Endothelial cell of umbilical vein (primary cell): ENCODE data around the gene ZBTB7A.

Experiments used
- CTCF ChIP-seq, 2 donors: IDR thresholded peaks; 1 replicate in 1 of 2; 2 replicates in 1 of 2; pipeline ENCODE4 v1.5.1; 2011; ENCODE audit warnings: low read length in 2 of 2, mild to moderate bottlenecking in 2 of 2, moderate library complexity in 2 of 2, control low read depth in 1 of 2, inconsistent platforms in 1 of 2, low read depth in 1 of 2; ENCODE audit not compliant: insufficient read depth in 1 of 2; ENCODE audit errors: extremely low read depth in 1 of 2
- EZH2 ChIP-seq: IDR thresholded peaks from 2 replicates; pipeline ENCODE4 v1.6.1; 2012; ENCODE audit warnings: borderline replicate concordance, low read depth, mild to moderate bottlenecking, moderate library complexity, low read length, inconsistent platforms; ENCODE audit not compliant: severe bottlenecking
- JUN ChIP-seq: IDR thresholded peaks from 2 replicates; pipeline ENCODE4 v1.6.1; 2011; ENCODE audit warnings: borderline replicate concordance, low read depth; ENCODE audit not compliant: insufficient read length, insufficient read depth
- MAX ChIP-seq: IDR thresholded peaks from 2 replicates; pipeline ENCODE4 v1.6.1; 2011; ENCODE audit not compliant: insufficient read depth, insufficient read length
- MYC ChIP-seq: IDR thresholded peaks from one replicate; pipeline ENCODE4 v1.6.1; 2011; ENCODE audit warnings: mild to moderate bottlenecking, low read depth, low read length
- POLR2A ChIP-seq: IDR thresholded peaks from 2 replicates; pipeline ENCODE4 v1.6.1; 2012; ENCODE audit warnings: low read depth, mild to moderate bottlenecking, control low read depth, low read length
- POLR2AphosphoS5 ChIP-seq: IDR thresholded peaks from 2 replicates; pipeline ENCODE4 v1.6.1; 2012; ENCODE audit warnings: low read depth, mild to moderate bottlenecking, control low read depth, low read length, moderate library complexity; ENCODE audit not compliant: insufficient read depth

- no peak for TF ChIP-seq CTCF (IDR thresholded peaks at IDR 0.05; ENCODE audit: extremely low read depth in 1 of 2, insufficient read depth in 1 of 2, low read depth in 1 of 2, low read length in 2 of 2)
- no peak for TF ChIP-seq POLR2A
- TF ChIP-seq JUN, result no peak
- no peak for TF ChIP-seq MYC
- no peak for TF ChIP-seq EZH2
- no peak for TF ChIP-seq POLR2AphosphoS5
- no peak for TF ChIP-seq MAX
Observed at GRCh38 chr19:4046362-4046691, 20.4 kb downstream of the ZBTB7A start.
